BJ (cell line): ENCODE data around the gene RUFY3. TPM values are rescaled to one million over a fixed set of nuclear protein-coding genes. Genes with fewer than 3 reads are reported as not detected.

Experiments
- CTCF ChIA-PET: fragments of 350-600 bp; formaldehyde crosslinking; extraction: SDS; loops from one replicate; lab custom pipeline; 2021; ENCODE audit warnings: antibody characterized with exemption, inconsistent platforms; lab: Yijun Ruan, JAX
- POLR2A ChIA-PET: fragments of 300-600 bp; sonication (Branson Sonifier 250); formaldehyde crosslinking; extraction: SDS; loops from one replicate; lab custom pipeline; 2021; ENCODE audit warnings: antibody characterized with exemption; lab: Charles Lee
- DNase-seq: peaks from one replicate; pipeline ENCODE4 v3.0.0-alpha.2; 2011; ENCODE audit warnings: low read depth
- H3K27me3 ChIP-seq: 2 replicates; pipeline ENCODE4 v1.6.0; 2011; ENCODE audit warnings: low read length; ENCODE audit not compliant: control insufficient read depth, insufficient read depth
- H3K36me3 ChIP-seq: 2 replicates; pipeline ENCODE4 v1.5.1; 2011; ENCODE audit warnings: low read length; ENCODE audit not compliant: control insufficient read depth, insufficient read depth
- H3K4me3 ChIP-seq: 2 replicates; pipeline ENCODE4 v1.5.1; 2011; ENCODE audit warnings: low read depth, mild to moderate bottlenecking, control low read depth, low read length
- CTCF ChIP-seq: IDR thresholded peaks from 2 replicates; pipeline ENCODE4 v1.5.1; 2011; ENCODE audit warnings: low read depth, mild to moderate bottlenecking, control low read depth, inconsistent platforms, low read length, moderate library complexity; ENCODE audit not compliant: insufficient read depth
- polyA plus RNA-seq: library from polyadenylated mRNA; depleted of rRNA; stranded (reverse); fragments of >200 nt; gene quantifications from 2 replicates; pipeline ENCODE4 v1.2.3, GENCODE V29; 2011

Gene RUFY3
- polyA plus RNA-seq, 1 experiment, result 22.8 TPM

- POLR2A ChIA-PET, result no interaction called here
- DNase-seq, result no peak
- TF ChIP-seq CTCF, result no peak
Observed at GRCh38 chr4:70712604-70713452, 8.9 kb upstream of the RUFY3 start.

GRCh38 chr4:70713453-70714078 is 8.2 kb upstream of the RUFY3 start:
- POLR2A ChIA-PET, result no interaction called here
- Histone ChIP-seq H3K4me3 (no peak overlapping the region), H3K36me3 (no peaks in the 10 kb centered on the region), H3K27me3 (no peaks in the 10 kb centered on the region)
- no peak for TF ChIP-seq CTCF
- CTCF ChIA-PET, result interaction anchor here (1.1 kb wide), 1 partner anchor 8 kb away, joined by 4 read pairs; the partner anchor contains the start of gene RUFY3
- DNase-seq, result no peak

More at GRCh38 chr4:70712604-70713452, 8.9 kb upstream of the RUFY3 start:
- Histone ChIP-seq H3K36me3 (no peaks in the 10 kb centered on the region), H3K4me3 (no peak overlapping the region), H3K27me3 (no peaks in the 10 kb centered on the region)
- CTCF ChIA-PET, result interaction anchor here (1.1 kb wide), 1 partner anchor 8 kb away, joined by 4 read pairs; the partner anchor contains the start of gene RUFY3

- ChIA-PET POLR2A (no interaction called here), CTCF (no interaction called here)
- no peak for DNase-seq
- Histone ChIP-seq H3K27me3 (no peaks in the 10 kb centered on the region), H3K36me3 (no peaks in the 10 kb centered on the region), H3K4me3 (no peak overlapping the region)
- no peak for TF ChIP-seq CTCF
Observed at GRCh38 chr4:70714079-70714887, 7.5 kb upstream of the RUFY3 start.

- CTCF ChIA-PET, result no interaction called here
- POLR2A ChIA-PET, result no interaction called here
- no peaks in the 10 kb centered on the region for H3K36me3 ChIP-seq
- H3K27me3 ChIP-seq, result no peaks in the 10 kb centered on the region
- no peak overlapping the region for H3K4me3 ChIP-seq
- TF ChIP-seq CTCF, result no peak
- no peak for DNase-seq
Observed at GRCh38 chr4:70715097-70715496, 6.7 kb upstream of the RUFY3 start.
